Endothelial cell of umbilical vein (primary cell): ENCODE measurements around the gene PRPF31. TPM values are rescaled to one million over a fixed set of nuclear protein-coding genes. Genes with fewer than 3 reads are reported as not detected.

Source experiments
- BruUV-seq: library from RNA; stranded (reverse); fragments of 400-500 nt; replicated peaks from 2 replicates; lab custom pipeline; 2021; lab: Mats Ljungman, UMichigan
- CTCF ChIA-PET: fragments of 300-600, 350-600 bp; sonication (Branson Sonifier 250); formaldehyde crosslinking; loops from one replicate; lab custom pipeline; 2021; ENCODE audit warnings: antibody characterized with exemption, inconsistent platforms; lab: Charles Lee
- POLR2A ChIA-PET: fragments of 300-600, 350-600 bp; sonication (Branson Sonifier 250); formaldehyde crosslinking; loops from one replicate; lab custom pipeline; 2021; ENCODE audit warnings: antibody characterized with exemption, inconsistent platforms; lab: Charles Lee
- DNase-seq: peaks from one replicate; pipeline ENCODE4 v3.0.0-alpha.2; 2011; ENCODE audit warnings: low read depth, low spot score
- FAIRE-seq: peaks from 2 replicates; lab custom pipeline; 2011; peaks lifted over from hg19 to GRCh38; lab: Jason Lieb, UNC
- H2AFZ ChIP-seq: 2 replicates; pipeline ENCODE4 v1.6.0; 2012; ENCODE audit warnings: low read depth, low read length, control low read depth, inconsistent platforms
- H3K27ac ChIP-seq: 2 replicates; pipeline ENCODE4 v1.5.1; 2011; ENCODE audit warnings: low read depth, mild to moderate bottlenecking, control low read depth, low read length, moderate library complexity; ENCODE audit not compliant: insufficient read depth
- H3K27me3 ChIP-seq, 2 experiments: 2 replicates each; pipeline versions ENCODE4 v1.6.0 to v1.6.1; 2011; ENCODE audit warnings: low read length in 2 of 2, mixed read lengths in 1 of 2; ENCODE audit not compliant: control insufficient read depth in 2 of 2, insufficient read depth in 2 of 2
- H3K36me3 ChIP-seq, 2 experiments: 2 replicates in 1 of 2; 3 replicates in 1 of 2; pipeline ENCODE4 v1.5.1; 2011; ENCODE audit warnings: low read length in 2 of 2, mild to moderate bottlenecking in 1 of 2, moderate library complexity in 1 of 2; ENCODE audit not compliant: control insufficient read depth in 2 of 2, insufficient read depth in 2 of 2; ENCODE audit errors: extremely low read depth in 1 of 2
- H3K4me1 ChIP-seq: 3 replicates; pipeline ENCODE4 v1.5.1; 2011; ENCODE audit warnings: mild to moderate bottlenecking, low read length; ENCODE audit not compliant: control insufficient read depth, insufficient read depth; ENCODE audit errors: extremely low read depth
- H3K4me2 ChIP-seq: 2 replicates; pipeline ENCODE4 v1.6.1; 2011; ENCODE audit warnings: low read length, control low read depth, mixed read lengths; ENCODE audit not compliant: insufficient read depth
- H3K4me3 ChIP-seq, 3 experiments: fragments of 200-600 bp in 1 of 3; sonication (generic), shearing (Covaris generic) in 1 of 3; replicated peaks in 1 of 3; 2 replicates each; pipeline ENCODE4 v1.5.1; 2011 to 2016; ENCODE audit warnings: control low read depth in 3 of 3, low read length in 3 of 3, mild to moderate bottlenecking in 2 of 3, inconsistent platforms in 1 of 3, low read depth in 1 of 3, moderate library complexity in 1 of 3; ENCODE audit not compliant: insufficient read depth in 1 of 3
- H3K79me2 ChIP-seq: 2 replicates; pipeline ENCODE4 v1.6.0; 2012; ENCODE audit warnings: low read length, inconsistent platforms; ENCODE audit not compliant: control insufficient read depth, insufficient read depth
- H3K9ac ChIP-seq: replicated peaks from 2 replicates; pipeline ENCODE3; 2011; ENCODE audit warnings: low read length, control low read depth; ENCODE audit not compliant: insufficient read depth; ENCODE audit errors: extremely low read depth
- H3K9me1 ChIP-seq: replicated peaks from 3 replicates; pipeline ENCODE4 v1.6.0; 2011; ENCODE audit warnings: mild to moderate bottlenecking, low read length; ENCODE audit not compliant: control insufficient read depth, insufficient read depth; ENCODE audit errors: extremely low read depth
- H3K9me3 ChIP-seq: replicated peaks from 2 replicates; pipeline ENCODE4 v1.5.1; 2012; ENCODE audit warnings: low read length, inconsistent platforms; ENCODE audit not compliant: control insufficient read depth, insufficient read depth
- H4K20me1 ChIP-seq: replicated peaks from 2 replicates; pipeline ENCODE3; 2011; ENCODE audit warnings: mild to moderate bottlenecking, low read length; ENCODE audit not compliant: control insufficient read depth, insufficient read depth; ENCODE audit errors: extremely low read depth
- EZH2 ChIP-seq: IDR thresholded peaks from 2 replicates; pipeline ENCODE4 v1.6.1; 2012; ENCODE audit warnings: borderline replicate concordance, low read depth, mild to moderate bottlenecking, moderate library complexity, low read length, inconsistent platforms; ENCODE audit not compliant: severe bottlenecking
- FOS ChIP-seq: IDR thresholded peaks from 2 replicates; pipeline ENCODE4 v1.6.1; 2011; ENCODE audit warnings: mild to moderate bottlenecking, low read length, moderate library complexity, borderline replicate concordance; ENCODE audit not compliant: insufficient read depth
- GATA2 ChIP-seq: IDR thresholded peaks from 2 replicates; pipeline ENCODE4 v1.7.0; 2011; ENCODE audit warnings: low read depth, mild to moderate bottlenecking, moderate library complexity, mixed read lengths, low read length; ENCODE audit not compliant: insufficient read length, insufficient read depth
- JUN ChIP-seq: IDR thresholded peaks from 2 replicates; pipeline ENCODE4 v1.6.1; 2011; ENCODE audit warnings: borderline replicate concordance, low read depth; ENCODE audit not compliant: insufficient read length, insufficient read depth
- MYC ChIP-seq: IDR thresholded peaks from one replicate; pipeline ENCODE4 v1.6.1; 2011; ENCODE audit warnings: mild to moderate bottlenecking, low read depth, low read length
- POLR2A ChIP-seq: IDR thresholded peaks from 2 replicates; pipeline ENCODE4 v1.6.1; 2012; ENCODE audit warnings: low read depth, mild to moderate bottlenecking, control low read depth, low read length
- POLR2AphosphoS5 ChIP-seq: IDR thresholded peaks from 2 replicates; pipeline ENCODE4 v1.6.1; 2012; ENCODE audit warnings: low read depth, mild to moderate bottlenecking, control low read depth, low read length, moderate library complexity; ENCODE audit not compliant: insufficient read depth
- dilution Hi-C: fragments of 300-500 bp; cut with MboI; formaldehyde crosslinking; loops from one replicate; pipeline ENCODE4 v1.15.0; 2019; ENCODE audit warnings: low sequenced_read_pairs; ENCODE audit not compliant: extremely low pct_ligation_motif_present
- intact Hi-C: fragments of 100-400 bp; cut with micrococcal nuclease; formaldehyde crosslinking; loops from one replicate; pipeline ENCODE4 v1.10.0; 2022
- polyA plus RNA-seq, 4 experiments: library from polyadenylated mRNA; depleted of rRNA in 3 of 4; stranded (reverse) in 3 of 4; unstranded in 1 of 4; fragments of >200 nt; gene quantifications; 2 replicates each; pipeline versions ENCODE4 v1.2.1 to v1.2.3, GENCODE V29; 2011 to 2012; ENCODE audit warnings: missing spikeins in 1 of 4
- total RNA-seq: library from RNA; stranded (reverse); gene quantifications from 2 replicates; pipeline ENCODE4 v1.2.3, GENCODE V29; 2021
- TF ChIP-seq, protein P1 (sequence below), 2 donors: IDR thresholded peaks; 1 replicate in 1 of 2; 2 replicates in 1 of 2; pipeline ENCODE4 v1.5.1; 2011; ENCODE audit warnings: low read length in 2 of 2, mild to moderate bottlenecking in 2 of 2, moderate library complexity in 2 of 2, control low read depth in 1 of 2, inconsistent platforms in 1 of 2, low read depth in 1 of 2; ENCODE audit not compliant: insufficient read depth in 1 of 2; ENCODE audit errors: extremely low read depth in 1 of 2
- TF ChIP-seq, protein P2 (sequence below): IDR thresholded peaks from 2 replicates; pipeline ENCODE4 v1.6.1; 2011; ENCODE audit not compliant: insufficient read depth, insufficient read length

The PRPF31 gene
- total and polyA plus RNA-seq, 2 donors (not counting 3 experiments of a cell fraction or from before 2014, with no cell fraction given) = 76.2 to 101 TPM

DNA sequence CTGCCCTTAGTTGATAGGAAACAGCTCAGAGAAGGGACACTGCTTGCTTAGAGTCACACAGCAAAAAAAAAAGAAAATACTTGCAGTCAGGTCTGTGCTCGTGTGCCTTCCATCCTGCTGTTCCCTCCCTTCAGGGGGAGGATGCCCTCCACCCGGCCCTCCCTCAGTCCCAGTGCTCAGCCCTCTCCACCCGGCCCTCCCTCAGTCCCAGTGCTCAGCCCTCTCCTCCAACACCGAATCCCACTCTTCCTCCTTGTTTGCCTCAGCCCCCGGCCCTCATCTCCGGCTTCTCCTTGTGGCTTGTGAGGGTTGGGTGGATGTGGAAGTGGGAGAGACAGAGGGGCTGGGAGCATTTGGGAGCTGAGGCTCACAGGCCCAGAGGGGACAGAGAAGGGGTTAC, 5.9 kb upstream of the PRPF31 start:
- intact Hi-C loops (no loop called here), dilution Hi-C loops (no loop called here)
- Histone ChIP-seq H2AFZ (no peak overlapping the region), H3K4me2 (no peak overlapping the region), H3K27ac (no peak overlapping the region), H4K20me1 (no peaks in the 10 kb centered on the region), H3K9me1 (no peaks in the 10 kb centered on the region), H3K9me3 (no peaks in the 10 kb centered on the region), H3K4me3 (no peak overlapping the region), H3K79me2 (peaks cover 3% of the 10 kb centered on the region), H3K9ac (no peak overlapping the region), H3K27me3 (no peaks in the 10 kb centered on the region), H3K4me1 (peaks cover 3% of the 10 kb centered on the region), H3K36me3 (peaks cover 0 to 40% of the 10 kb centered on the region in 2 experiments)
- no peak for FAIRE-seq
- DNase-seq = no peak
- BruUV-seq = no TSS peak
- TF ChIP-seq, protein P1, sequence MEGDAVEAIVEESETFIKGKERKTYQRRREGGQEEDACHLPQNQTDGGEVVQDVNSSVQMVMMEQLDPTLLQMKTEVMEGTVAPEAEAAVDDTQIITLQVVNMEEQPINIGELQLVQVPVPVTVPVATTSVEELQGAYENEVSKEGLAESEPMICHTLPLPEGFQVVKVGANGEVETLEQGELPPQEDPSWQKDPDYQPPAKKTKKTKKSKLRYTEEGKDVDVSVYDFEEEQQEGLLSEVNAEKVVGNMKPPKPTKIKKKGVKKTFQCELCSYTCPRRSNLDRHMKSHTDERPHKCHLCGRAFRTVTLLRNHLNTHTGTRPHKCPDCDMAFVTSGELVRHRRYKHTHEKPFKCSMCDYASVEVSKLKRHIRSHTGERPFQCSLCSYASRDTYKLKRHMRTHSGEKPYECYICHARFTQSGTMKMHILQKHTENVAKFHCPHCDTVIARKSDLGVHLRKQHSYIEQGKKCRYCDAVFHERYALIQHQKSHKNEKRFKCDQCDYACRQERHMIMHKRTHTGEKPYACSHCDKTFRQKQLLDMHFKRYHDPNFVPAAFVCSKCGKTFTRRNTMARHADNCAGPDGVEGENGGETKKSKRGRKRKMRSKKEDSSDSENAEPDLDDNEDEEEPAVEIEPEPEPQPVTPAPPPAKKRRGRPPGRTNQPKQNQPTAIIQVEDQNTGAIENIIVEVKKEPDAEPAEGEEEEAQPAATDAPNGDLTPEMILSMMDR (IDR thresholded peaks at IDR 0.05; ENCODE audit: extremely low read depth in 1 of 2, insufficient read depth in 1 of 2, low read depth in 1 of 2, low read length in 2 of 2) = no peak
- TF ChIP-seq MYC = no peak
- no peak for TF ChIP-seq POLR2AphosphoS5
- no peak for TF ChIP-seq EZH2
- TF ChIP-seq POLR2A = no peak
- no peak for TF ChIP-seq FOS
- TF ChIP-seq JUN = no peak
- TF ChIP-seq GATA2 = no peak
- TF ChIP-seq, protein P2, sequence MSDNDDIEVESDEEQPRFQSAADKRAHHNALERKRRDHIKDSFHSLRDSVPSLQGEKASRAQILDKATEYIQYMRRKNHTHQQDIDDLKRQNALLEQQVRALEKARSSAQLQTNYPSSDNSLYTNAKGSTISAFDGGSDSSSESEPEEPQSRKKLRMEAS = no peak
- ChIA-PET POLR2A (no interaction called here), CTCF (no interaction called here)
